Measurements from ENCODE around the gene HMGN1. TPM values are rescaled to one million over a fixed set of nuclear protein-coding genes. Genes with fewer than 3 reads are reported as not detected.

Gene HMGN1
- total and polyA plus RNA-seq, 2 donors (not counting 1 experiment from before 2014, with no cell fraction given): 117 to 317 TPM

- Histone ChIP-seq H3K4me2 (replicated peaks; ENCODE audit: low read depth, low read length, poor library complexity, severe bottlenecking) (no peak overlapping the region), H4K20me1 (ENCODE audit: control insufficient read depth, insufficient read depth, low read length, poor library complexity, severe bottlenecking) (no peaks in the 10 kb centered on the region), H3K27ac (ENCODE audit: low read length in 2 of 2) (no peak overlapping the region), H3K27me3 (replicated peaks in 1 of 4; ENCODE audit: control extremely low read depth in 1 of 4, control insufficient read depth in 3 of 4, insufficient read depth in 4 of 4, low read length in 3 of 4) (peaks cover 0 to 6% (median 0%) of the 10 kb centered on the region in 4 experiments), H3K9ac (ENCODE audit: low read length) (no peak overlapping the region), H3K79me2 (ENCODE audit: control insufficient read depth, insufficient read depth, low read length) (peaks cover 12% of the 10 kb centered on the region), H3K4me1 (ENCODE audit: control insufficient read depth in 2 of 2, insufficient read depth in 2 of 2, low read length in 2 of 2) (peaks cover 10 to 26% of the 10 kb centered on the region in 2 donors), H3K4me3 (ENCODE audit: control extremely low read depth in 1 of 5, extremely low read depth in 1 of 5, insufficient read depth in 1 of 5, low read depth in 2 of 5, low read length in 4 of 5) (no peak overlapping the region), H3K36me3 (replicated peaks in 1 of 2; ENCODE audit: control extremely low read depth in 1 of 2, control insufficient read depth in 1 of 2, extremely low read depth in 1 of 2, insufficient read depth in 2 of 2, low read length in 1 of 2) (no peaks in the 10 kb centered on the region), H3K9me3 (ENCODE audit: control extremely low read depth in 1 of 3, control insufficient read depth in 2 of 3, insufficient read depth in 1 of 3, low read length in 2 of 3) (no peaks in the 10 kb centered on the region), H2AFZ (ENCODE audit: insufficient read depth, low read depth, low read length, poor library complexity, severe bottlenecking) (no peak overlapping the region)
- CTCF ChIA-PET: interaction anchor here (1.1 kb wide), 1 partner anchor 15 kb away, joined by 4 read pairs; no protein-coding TSS in a partner anchor
- ATAC-seq (ENCODE audit: low read depth) (no peak), DNase-seq (no peak)
- Mint-ChIP-seq H3K9me3 (ENCODE audit: insufficient read depth) (no peaks in the 10 kb centered on the region), H3K4me3 (no peak overlapping the region), H3K4me1 (peaks cover 19% of the 10 kb centered on the region), H3K27ac (no peak overlapping the region), H3K27me3 (no peaks in the 10 kb centered on the region)
- TF ChIP-seq EZH2 (IDR thresholded peaks at IDR 0.05; ENCODE audit: borderline replicate concordance, insufficient read depth, low read depth, low read length, poor library complexity, severe bottlenecking) (no peak), CTCF (IDR thresholded peaks at IDR 0.05) (no peak)
- intact Hi-C loops (cut with micrococcal nuclease): no loop called here
- POLR2A ChIA-PET: no interaction called here
- WGBS (ENCODE audit: insufficient coverage): 78% methylated on average over 6 of the region's 7 CpGs
Measured at GRCh38 chr21:39377444-39378050, 28.7 kb upstream of the HMGN1 start.

- Mint-ChIP-seq H3K4me3 (no peak overlapping the region), H3K4me1 (peaks cover 10% of the 10 kb centered on the region), H3K27me3 (no peaks in the 10 kb centered on the region), H3K9me3 (ENCODE audit: insufficient read depth) (no peaks in the 10 kb centered on the region), H3K27ac (no peak overlapping the region)
- ChIA-PET CTCF (interaction anchor here (0.9 kb wide), 1 partner anchor 16 kb away, joined by 5 read pairs; no protein-coding TSS in a partner anchor), POLR2A (interaction anchor here (1.3 kb wide), 1 partner anchor 12 kb away, joined by 5 read pairs; no protein-coding TSS in a partner anchor)
- Histone ChIP-seq H3K4me1 (ENCODE audit: control insufficient read depth in 2 of 2, insufficient read depth in 2 of 2, low read length in 2 of 2) (peaks cover 4 to 19% of the 10 kb centered on the region in 2 donors), H3K9me3 (ENCODE audit: control extremely low read depth in 1 of 3, control insufficient read depth in 2 of 3, insufficient read depth in 1 of 3, low read length in 2 of 3) (no peaks in the 10 kb centered on the region), H3K9ac (ENCODE audit: low read length) (no peak overlapping the region), H3K36me3 (replicated peaks in 1 of 2; ENCODE audit: control extremely low read depth in 1 of 2, control insufficient read depth in 1 of 2, extremely low read depth in 1 of 2, insufficient read depth in 2 of 2, low read length in 1 of 2) (no peaks in the 10 kb centered on the region), H2AFZ (ENCODE audit: insufficient read depth, low read depth, low read length, poor library complexity, severe bottlenecking) (no peak overlapping the region), H3K4me3 (ENCODE audit: control extremely low read depth in 1 of 5, extremely low read depth in 1 of 5, insufficient read depth in 1 of 5, low read depth in 2 of 5, low read length in 4 of 5) (no peak overlapping the region), H3K27ac (ENCODE audit: low read length in 2 of 2) (no peak overlapping the region), H3K27me3 (replicated peaks in 1 of 4; ENCODE audit: control extremely low read depth in 1 of 4, control insufficient read depth in 3 of 4, insufficient read depth in 4 of 4, low read length in 3 of 4) (peaks cover 0 to 6% (median 0%) of the 10 kb centered on the region in 4 experiments), H3K79me2 (ENCODE audit: control insufficient read depth, insufficient read depth, low read length) (peaks cover 5% of the 10 kb centered on the region), H4K20me1 (ENCODE audit: control insufficient read depth, insufficient read depth, low read length, poor library complexity, severe bottlenecking) (no peaks in the 10 kb centered on the region), H3K4me2 (replicated peaks; ENCODE audit: low read depth, low read length, poor library complexity, severe bottlenecking) (no peak overlapping the region)
- intact Hi-C loops (cut with micrococcal nuclease): no loop called here
- TF ChIP-seq CTCF (IDR thresholded peaks at IDR 0.05) (no peak), EZH2 (IDR thresholded peaks at IDR 0.05; ENCODE audit: borderline replicate concordance, insufficient read depth, low read depth, low read length, poor library complexity, severe bottlenecking) (no peak)
- ATAC-seq (ENCODE audit: low read depth) (no peak), DNase-seq (no peak)
- WGBS (ENCODE audit: insufficient coverage): 63% methylated on average over 2 of the region's 2 CpGs
Measured at GRCh38 chr21:39375446-39375845, 26.6 kb upstream of the HMGN1 start.
